Neural progenitor cell (in vitro differentiated cells): ENCODE data around the gene ZNF619. TPM values are rescaled to one million over a fixed set of nuclear protein-coding genes. Genes with fewer than 3 reads are reported as not detected.

Source experiments
- DNase-seq: peaks from one replicate; pipeline ENCODE4 v3.0.0-alpha.2; 2016; ENCODE audit warnings: low spot score
- H2AFZ ChIP-seq: fragments of 200-600 bp; sonication (generic); replicated peaks from 2 replicates; pipeline ENCODE4 v1.6.1; 2016; ENCODE audit warnings: antibody characterized with exemption
- H3F3A ChIP-seq: fragments of 200-600 bp; sonication (generic); 2 replicates; pipeline ENCODE4 v1.6.1; 2016; ENCODE audit warnings: antibody characterized with exemption, low read depth
- H3K27ac ChIP-seq: fragments of 200-600 bp; sonication (generic); 2 replicates; pipeline ENCODE4 v1.5.1; 2016; ENCODE audit warnings: mild to moderate bottlenecking
- H3K27me3 ChIP-seq: fragments of 200-600 bp; sonication (generic); 2 replicates; pipeline ENCODE4 v1.6.1; 2016; ENCODE audit warnings: mild to moderate bottlenecking, moderate library complexity
- H3K36me3 ChIP-seq: fragments of 200-600 bp; sonication (generic); 2 replicates; pipeline ENCODE4 v1.5.1; 2016
- H3K4me1 ChIP-seq: fragments of 200-600 bp; sonication (generic); 2 replicates; pipeline ENCODE4 v1.6.1; 2016; ENCODE audit warnings: mixed run types
- H3K4me2 ChIP-seq: fragments of 200-600 bp; sonication (generic); 2 replicates; pipeline ENCODE4 v1.6.1; 2016
- H3K4me3 ChIP-seq: fragments of 200-600 bp; sonication (generic); 2 replicates; pipeline ENCODE4 v1.5.1; 2016
- H3K79me2 ChIP-seq: fragments of 200-600 bp; sonication (generic); 2 replicates; pipeline ENCODE4 v1.6.1; 2016; ENCODE audit warnings: low read depth
- H3K9ac ChIP-seq: fragments of 200-600 bp; sonication (generic); 2 replicates; pipeline ENCODE4 v1.6.1; 2016
- H3K9me3 ChIP-seq: fragments of 200-600 bp; sonication (generic); 2 replicates; pipeline ENCODE4 v1.5.1; 2016; ENCODE audit warnings: low read depth
- H4K20me1 ChIP-seq: fragments of 200-600 bp; sonication (generic); 2 replicates; pipeline ENCODE4 v1.6.1; 2016; ENCODE audit warnings: low read depth
- H3K27ac Mint-ChIP-seq: 3 replicates; pipeline ENCODE4 v1.8.0; 2021; ENCODE audit warnings: mixed read lengths
- H3K27me3 Mint-ChIP-seq: 2 replicates; pipeline ENCODE4 v1.8.0; 2022; ENCODE audit warnings: low read depth, mild to moderate bottlenecking, inconsistent platforms, moderate library complexity, mixed read lengths; ENCODE audit not compliant: insufficient read depth
- H3K36me3 Mint-ChIP-seq: 3 replicates; pipeline ENCODE4 v1.8.0; 2021; ENCODE audit warnings: mixed read lengths
- H3K4me1 Mint-ChIP-seq: 3 replicates; pipeline ENCODE4 v1.8.0; 2021; ENCODE audit warnings: mixed read lengths
- H3K4me3 Mint-ChIP-seq: 3 replicates; pipeline ENCODE4 v1.8.0; 2021; ENCODE audit warnings: mild to moderate bottlenecking, moderate library complexity, mixed read lengths
- H3K9me3 Mint-ChIP-seq: 3 replicates; pipeline ENCODE4 v1.8.0; 2020; ENCODE audit warnings: mixed read lengths
- CTCF ChIP-seq: fragments of 200-600 bp; sonication (generic); IDR thresholded peaks from 2 replicates; pipeline ENCODE4 v1.5.1; 2017; ENCODE audit warnings: antibody characterized with exemption, mild to moderate bottlenecking
- EZH2 ChIP-seq: fragments of 200-600 bp; sonication (generic); IDR thresholded peaks from 2 replicates; pipeline ENCODE4 v1.6.1; 2017; ENCODE audit warnings: antibody characterized with exemption, mild to moderate bottlenecking, moderate library complexity
- EZH2phosphoT487 ChIP-seq: fragments of 200-600 bp; sonication (generic); IDR thresholded peaks from 2 replicates; pipeline ENCODE4 v1.6.1; 2017; ENCODE audit warnings: antibody characterized with exemption
- total RNA-seq: library from RNA; depleted of rRNA; stranded (reverse); fragments of >200 nt; gene quantifications from 2 replicates; pipeline ENCODE4 v1.2.3, GENCODE V29; 2015; ENCODE audit warnings: low replicate concordance

The ZNF619 gene
- total RNA-seq, 1 donor from 2014 or later: 11.4 TPM

- no peak overlapping the region for H3K27ac Mint-ChIP-seq
- peaks cover 22% of the 10 kb centered on the region for H3K9me3 Mint-ChIP-seq
- Histone ChIP-seq H3K9me3 (no peaks in the 10 kb centered on the region), H3K36me3 (peaks cover 12% of the 10 kb centered on the region), H2AFZ (no peak overlapping the region), H3K27me3 (no peaks in the 10 kb centered on the region), H4K20me1 (no peaks in the 10 kb centered on the region), H3F3A (no peaks in the 10 kb centered on the region), H3K4me1 (no peaks in the 10 kb centered on the region), H3K4me2 (no peak overlapping the region), H3K27ac (no peak overlapping the region), H3K79me2 (no peaks in the 10 kb centered on the region), H3K9ac (no peak overlapping the region), H3K4me3 (no peak overlapping the region)
- peaks cover 37% of the 10 kb centered on the region for H3K36me3 Mint-ChIP-seq
- H3K4me1 Mint-ChIP-seq: no peaks in the 10 kb centered on the region
- no peak for TF ChIP-seq EZH2
- no peak for TF ChIP-seq EZH2phosphoT487
- TF ChIP-seq CTCF: no peak
- no peak for DNase-seq
- H3K27me3 Mint-ChIP-seq: peaks cover 2% of the 10 kb centered on the region
- H3K4me3 Mint-ChIP-seq: no peak overlapping the region
These were observed 10.2 kb downstream of the ZNF619 start for GRCh38 chr3:40487172-40487571.

- no peaks in the 10 kb centered on the region for H3F3A ChIP-seq
- no peaks in the 10 kb centered on the region for H3K9me3 ChIP-seq
- H3K27ac Mint-ChIP-seq: no peak overlapping the region
- H3K9ac ChIP-seq: no peak overlapping the region
- H3K79me2 ChIP-seq: no peaks in the 10 kb centered on the region
- H3K27me3 ChIP-seq: no peaks in the 10 kb centered on the region
- no peaks in the 10 kb centered on the region for H3K4me1 Mint-ChIP-seq
- H3K27me3 Mint-ChIP-seq: no peaks in the 10 kb centered on the region
- H3K27ac ChIP-seq: no peak overlapping the region
- TF ChIP-seq CTCF: no peak
- TF ChIP-seq EZH2phosphoT487: no peak
- TF ChIP-seq EZH2: no peak
- no peak for DNase-seq
- no peak overlapping the region for H3K4me3 Mint-ChIP-seq
- H4K20me1 ChIP-seq: no peaks in the 10 kb centered on the region
- no peak overlapping the region for H3K4me3 ChIP-seq
- peaks cover 12% of the 10 kb centered on the region for H3K36me3 ChIP-seq
- H3K4me1 ChIP-seq: no peaks in the 10 kb centered on the region
- peaks cover 20% of the 10 kb centered on the region for H3K9me3 Mint-ChIP-seq
- no peak overlapping the region for H3K4me2 ChIP-seq
- H3K36me3 Mint-ChIP-seq: peaks cover 29% of the 10 kb centered on the region
- H2AFZ ChIP-seq: no peak overlapping the region
These were observed 14.0 kb downstream of the ZNF619 start for GRCh38 chr3:40490916-40491315.

- TF ChIP-seq EZH2phosphoT487: no peak
- TF ChIP-seq CTCF: no peak
- TF ChIP-seq EZH2: no peak
- no peaks in the 10 kb centered on the region for H3K36me3 ChIP-seq
- no peak overlapping the region for H2AFZ ChIP-seq
- no peaks in the 10 kb centered on the region for H3K4me1 ChIP-seq
- no peak overlapping the region for H3K27ac ChIP-seq
- Mint-ChIP-seq H3K27me3 (no peaks in the 10 kb centered on the region), H3K4me1 (no peaks in the 10 kb centered on the region), H3K4me3 (no peak overlapping the region), H3K36me3 (peaks cover 7% of the 10 kb centered on the region), H3K9me3 (peaks cover 2% of the 10 kb centered on the region), H3K27ac (no peak overlapping the region)
- no peaks in the 10 kb centered on the region for H3K27me3 ChIP-seq
- H3F3A ChIP-seq: no peaks in the 10 kb centered on the region
- no peak overlapping the region for H3K4me3 ChIP-seq
- peak overlapping the region; percentile 9 for H3K9ac ChIP-seq
- no peak for DNase-seq
- no peaks in the 10 kb centered on the region for H3K79me2 ChIP-seq
- H4K20me1 ChIP-seq: no peaks in the 10 kb centered on the region
- no peaks in the 10 kb centered on the region for H3K9me3 ChIP-seq
- no peak overlapping the region for H3K4me2 ChIP-seq
These were observed 17.8 kb downstream of the ZNF619 start for GRCh38 chr3:40494698-40495097.

- Mint-ChIP-seq H3K27ac (no peak overlapping the region), H3K36me3 (no peaks in the 10 kb centered on the region), H3K27me3 (peaks cover 5% of the 10 kb centered on the region), H3K4me3 (no peak overlapping the region), H3K9me3 (peaks cover 2% of the 10 kb centered on the region), H3K4me1 (no peaks in the 10 kb centered on the region)
- no peak overlapping the region for H3K4me3 ChIP-seq
- H3K36me3 ChIP-seq: no peaks in the 10 kb centered on the region
- no peaks in the 10 kb centered on the region for H3K9me3 ChIP-seq
- no peaks in the 10 kb centered on the region for H4K20me1 ChIP-seq
- DNase-seq: no peak
- no peaks in the 10 kb centered on the region for H3K4me1 ChIP-seq
- no peak overlapping the region for H3K27ac ChIP-seq
- no peaks in the 10 kb centered on the region for H3K79me2 ChIP-seq
- no peak overlapping the region for H3K4me2 ChIP-seq
- no peak overlapping the region for H3K9ac ChIP-seq
- no peak overlapping the region for H2AFZ ChIP-seq
- H3K27me3 ChIP-seq: no peaks in the 10 kb centered on the region
- no peaks in the 10 kb centered on the region for H3F3A ChIP-seq
- TF ChIP-seq CTCF: no peak
- no peak for TF ChIP-seq EZH2
- no peak for TF ChIP-seq EZH2phosphoT487
These were observed 20.4 kb downstream of the ZNF619 start for GRCh38 chr3:40497288-40497687.
